ENCODE data around the gene TSPEAR. TPM values are rescaled to one million over a fixed set of nuclear protein-coding genes. Genes with fewer than 3 reads are reported as not detected.
"Not testable (repeated sequence)": the region's sequence is repeated elsewhere in the genome, so short reads cannot be mapped to it uniquely, and the experiment has no call there.

Gene TSPEAR
- total RNA-seq, 1 donor from 2014 or later: not detected

DNA sequence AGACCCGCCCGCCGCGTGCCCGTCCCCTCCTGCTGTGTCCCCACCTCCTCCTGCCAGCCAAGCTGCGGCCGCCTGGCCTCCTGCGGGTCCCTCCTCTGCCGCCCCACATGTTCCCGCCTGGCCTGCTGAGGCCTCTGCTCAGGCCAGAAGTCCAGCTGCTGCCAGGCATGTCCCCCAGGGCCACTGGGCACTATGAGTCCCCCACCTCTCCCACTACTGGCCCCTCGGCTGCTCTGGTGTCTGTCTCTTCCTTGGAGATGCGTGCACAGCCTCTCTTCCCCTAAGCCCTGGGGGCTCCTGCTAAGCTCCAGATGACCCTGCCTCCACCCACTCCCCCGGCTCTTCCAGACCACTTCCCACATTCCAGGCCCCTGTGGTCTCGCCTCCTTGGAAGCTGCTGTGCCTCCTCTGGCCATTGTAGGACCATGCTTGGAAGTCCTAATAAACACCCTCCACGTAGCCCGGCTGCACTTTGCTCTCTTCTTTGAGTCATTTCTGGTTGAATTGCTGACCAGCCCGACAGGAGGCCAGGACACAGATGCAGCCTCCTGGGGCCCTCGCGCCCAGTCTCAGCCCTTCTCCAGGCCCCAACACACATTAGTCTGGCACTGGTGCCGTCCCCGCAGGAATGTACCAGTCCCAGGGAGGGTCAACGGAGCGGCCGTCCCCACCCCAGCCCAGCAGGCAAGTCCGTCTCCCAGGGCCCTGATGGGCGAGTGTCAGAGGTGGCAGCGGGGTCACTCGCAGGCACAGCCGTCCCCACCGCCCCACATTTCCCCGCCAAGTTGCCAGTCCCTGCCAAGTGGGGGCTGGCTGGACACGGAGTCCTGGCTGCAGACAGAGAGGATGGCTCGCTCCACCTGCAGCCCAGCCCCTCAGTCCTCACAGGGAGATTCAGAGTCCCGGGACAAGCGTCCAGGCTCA is 13.3 kb downstream of the TSPEAR start:
- TF ChIP-seq, protein P1, sequence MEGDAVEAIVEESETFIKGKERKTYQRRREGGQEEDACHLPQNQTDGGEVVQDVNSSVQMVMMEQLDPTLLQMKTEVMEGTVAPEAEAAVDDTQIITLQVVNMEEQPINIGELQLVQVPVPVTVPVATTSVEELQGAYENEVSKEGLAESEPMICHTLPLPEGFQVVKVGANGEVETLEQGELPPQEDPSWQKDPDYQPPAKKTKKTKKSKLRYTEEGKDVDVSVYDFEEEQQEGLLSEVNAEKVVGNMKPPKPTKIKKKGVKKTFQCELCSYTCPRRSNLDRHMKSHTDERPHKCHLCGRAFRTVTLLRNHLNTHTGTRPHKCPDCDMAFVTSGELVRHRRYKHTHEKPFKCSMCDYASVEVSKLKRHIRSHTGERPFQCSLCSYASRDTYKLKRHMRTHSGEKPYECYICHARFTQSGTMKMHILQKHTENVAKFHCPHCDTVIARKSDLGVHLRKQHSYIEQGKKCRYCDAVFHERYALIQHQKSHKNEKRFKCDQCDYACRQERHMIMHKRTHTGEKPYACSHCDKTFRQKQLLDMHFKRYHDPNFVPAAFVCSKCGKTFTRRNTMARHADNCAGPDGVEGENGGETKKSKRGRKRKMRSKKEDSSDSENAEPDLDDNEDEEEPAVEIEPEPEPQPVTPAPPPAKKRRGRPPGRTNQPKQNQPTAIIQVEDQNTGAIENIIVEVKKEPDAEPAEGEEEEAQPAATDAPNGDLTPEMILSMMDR (conservative IDR thresholded peaks at IDR 0.05; ENCODE audit: low read depth, low read length): no peak
- H3K4me3 ChIP-seq (ENCODE audit: low read depth, low read length): no peak overlapping the region
- DNase-seq (ENCODE audit: low read depth): no peak

DNA sequence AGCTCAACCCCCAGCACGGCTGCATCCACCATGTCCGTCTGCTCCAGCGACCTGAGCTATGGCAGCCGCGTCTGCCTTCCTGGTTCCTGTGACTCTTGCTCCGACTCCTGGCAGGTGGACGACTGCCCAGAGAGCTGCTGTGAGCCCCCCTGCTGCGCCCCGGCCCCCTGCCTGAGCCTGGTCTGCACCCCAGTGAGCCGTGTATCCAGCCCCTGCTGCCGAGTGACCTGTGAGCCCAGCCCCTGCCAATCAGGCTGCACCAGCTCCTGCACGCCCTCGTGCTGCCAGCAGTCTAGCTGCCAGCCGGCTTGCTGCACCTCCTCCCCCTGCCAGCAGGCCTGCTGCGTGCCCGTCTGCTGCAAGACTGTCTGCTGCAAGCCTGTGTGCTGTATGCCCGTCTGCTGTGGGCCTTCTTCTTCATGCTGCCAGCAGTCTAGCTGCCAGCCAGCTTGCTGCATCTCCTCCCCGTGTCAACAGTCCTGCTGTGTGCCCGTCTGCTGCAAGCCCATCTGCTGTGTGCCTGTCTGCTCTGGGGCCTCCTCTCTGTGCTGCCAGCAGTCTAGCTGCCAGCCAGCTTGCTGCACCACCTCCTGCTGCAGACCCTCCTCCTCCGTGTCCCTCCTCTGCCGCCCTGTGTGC is 14.1 kb downstream of the TSPEAR start, which contains the start of gene KRTAP10-12:
KRTAP10-12 (plus strand) TSS at position 1 of the 639 bp plus-strand sequence; CDS start at position 31, 30 bp downstream.
- not testable (repeated sequence) for DNase-seq (ENCODE audit: low read depth); H3K4me3 ChIP-seq (ENCODE audit: low read depth, low read length)

DNA sequence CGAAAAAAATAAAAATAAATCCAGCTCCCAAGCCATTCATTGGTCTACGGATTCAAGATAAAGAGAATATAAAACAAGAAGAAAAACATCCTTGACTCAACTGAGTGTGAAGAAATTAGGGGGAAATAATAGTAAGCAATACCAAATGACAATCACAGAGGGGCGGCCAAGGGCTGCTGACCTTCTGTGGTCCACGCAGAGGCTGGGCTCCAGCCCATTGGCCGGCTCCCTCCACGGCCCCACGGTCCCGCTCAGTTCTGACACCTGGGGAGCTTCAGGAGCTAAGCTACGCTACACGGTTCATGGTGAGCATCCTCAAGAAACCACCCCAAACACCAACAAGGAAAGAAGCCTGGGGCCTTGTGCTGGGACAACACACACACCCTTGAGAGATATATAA is 14.8 kb downstream of the TSPEAR start:
- no peak overlapping the region for H3K4me3 ChIP-seq (ENCODE audit: low read depth, low read length)
- TF ChIP-seq, protein P1 (conservative IDR thresholded peaks at IDR 0.05; ENCODE audit: low read depth, low read length): no peak
- DNase-seq (ENCODE audit: low read depth): no peak

DNA sequence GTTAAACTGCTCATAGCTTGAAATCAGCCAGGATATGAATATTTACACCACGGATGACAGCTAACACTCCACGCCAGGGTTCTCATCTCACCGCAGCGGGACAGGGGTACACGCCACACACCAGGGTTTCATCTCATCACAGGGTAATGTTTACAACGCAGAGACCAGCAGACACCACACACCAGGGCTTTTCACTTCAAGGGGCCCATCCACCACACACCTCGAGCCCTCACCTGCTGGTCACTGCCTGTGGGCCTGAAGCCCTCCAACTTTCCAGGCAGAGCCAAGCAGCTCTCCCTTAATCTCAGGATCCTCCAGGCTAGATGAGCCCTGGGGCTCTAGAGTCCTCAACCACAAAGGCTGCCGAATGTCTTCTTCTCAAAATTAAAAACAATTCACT is 15.7 kb downstream of the TSPEAR start:
- DNase-seq (ENCODE audit: low read depth): no peak
- TF ChIP-seq, protein P1 (conservative IDR thresholded peaks at IDR 0.05; ENCODE audit: low read depth, low read length): no peak
- H3K4me3 ChIP-seq (ENCODE audit: low read depth, low read length): no peak overlapping the region

DNA sequence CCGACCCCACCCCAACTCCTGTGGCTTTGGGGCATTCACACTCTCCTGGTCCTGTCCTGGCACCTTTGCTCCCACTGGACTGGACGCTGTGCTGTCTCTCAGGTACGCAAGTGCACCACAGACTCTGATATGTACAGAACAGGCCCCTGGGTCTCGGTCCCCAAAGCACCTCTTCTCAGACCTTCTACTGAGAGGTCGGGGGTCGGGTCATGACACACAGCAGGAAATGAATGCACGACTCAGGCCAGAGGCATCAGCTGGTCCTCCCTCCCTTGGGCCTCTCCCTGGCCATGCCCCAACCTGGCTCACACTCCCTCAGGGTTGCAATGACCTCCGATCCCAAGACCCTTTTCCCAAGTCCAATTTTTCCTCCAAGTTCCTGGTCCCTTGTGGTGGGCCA is 16.2 kb downstream of the TSPEAR start:
- TF ChIP-seq, protein P1 (conservative IDR thresholded peaks at IDR 0.05; ENCODE audit: low read depth, low read length): no peak
- DNase-seq (ENCODE audit: low read depth): no peak
- H3K4me3 ChIP-seq (ENCODE audit: low read depth, low read length): no peak overlapping the region

DNA sequence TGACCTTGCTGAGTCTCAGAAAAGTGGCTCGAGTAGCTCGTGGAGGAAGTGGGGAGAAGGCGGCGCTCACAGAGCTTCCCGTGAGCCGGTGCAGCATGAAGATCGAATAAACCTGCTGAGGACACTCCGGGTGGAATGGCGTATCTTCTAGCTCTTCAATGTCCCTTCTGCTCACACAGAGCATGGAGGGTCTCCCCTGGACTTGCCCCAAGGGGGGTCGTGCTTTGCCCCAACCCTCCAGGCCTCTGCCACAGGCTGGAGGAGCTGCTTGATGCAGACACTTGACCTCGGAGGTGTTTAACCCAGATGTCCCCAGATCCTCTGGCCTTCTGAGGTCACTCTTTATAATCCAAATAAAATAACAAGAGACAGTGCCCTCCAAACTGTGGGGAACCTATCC is 16.6 kb downstream of the TSPEAR start:
- TF ChIP-seq, protein P1 (conservative IDR thresholded peaks at IDR 0.05; ENCODE audit: low read depth, low read length): no peak
- H3K4me3 ChIP-seq (ENCODE audit: low read depth, low read length): no peak overlapping the region
- no peak for DNase-seq (ENCODE audit: low read depth)

DNA sequence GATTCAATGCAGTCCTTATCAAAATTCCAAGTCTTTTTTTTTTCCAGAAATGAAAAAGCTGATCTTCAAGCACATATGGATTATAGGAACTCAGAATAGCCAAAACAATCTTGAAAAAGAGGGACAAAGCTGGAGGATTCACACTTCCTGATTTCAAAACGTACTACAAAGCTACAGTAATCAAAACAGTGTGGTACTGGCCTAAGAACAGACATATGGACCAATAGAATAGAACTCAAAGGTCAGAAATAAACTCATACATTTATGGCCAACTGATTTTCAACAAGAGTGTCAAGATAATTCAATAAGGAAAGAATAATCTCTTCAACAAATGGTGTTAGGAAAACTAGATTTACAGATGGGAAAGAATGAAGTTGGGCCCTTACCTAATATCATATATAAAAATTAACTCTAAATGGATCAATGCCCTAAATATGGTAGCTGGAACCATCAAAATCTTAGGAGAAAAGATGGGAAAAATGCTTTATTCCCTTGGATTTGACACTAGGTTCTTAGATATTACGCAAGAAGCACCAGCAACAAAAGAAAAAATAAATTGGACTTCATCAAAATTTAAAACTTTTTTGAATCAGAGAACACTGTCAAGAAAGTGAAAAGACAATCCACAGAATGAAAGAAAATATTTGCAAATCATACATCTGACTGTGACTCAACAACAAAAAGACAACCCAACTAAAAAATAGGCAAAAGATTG is 18.4 kb downstream of the TSPEAR start:
- DNase-seq (ENCODE audit: low read depth): no peak
- TF ChIP-seq, protein P1 (conservative IDR thresholded peaks at IDR 0.05; ENCODE audit: low read depth, low read length): no peak
- no peak overlapping the region for H3K4me3 ChIP-seq (ENCODE audit: low read depth, low read length)

Data from epithelial cell of proximal tubule (primary cell).